Hepatocyte (in vitro differentiated cells): ENCODE results near the gene TRIM29.

ENCODE experiments used
- CTCF ChIP-seq: fragments of 200-600 bp; sonication (generic); IDR thresholded peaks from 2 replicates; pipeline ENCODE4 v1.5.1; 2016; ENCODE audit warnings: antibody characterized with exemption, mild to moderate bottlenecking; ENCODE audit not compliant: poor library complexity
- EZH2 ChIP-seq: fragments of 200-600 bp; sonication (generic); IDR thresholded peaks from 2 replicates; pipeline ENCODE4 v1.6.1; 2016; ENCODE audit warnings: antibody characterized with exemption, mild to moderate bottlenecking, borderline replicate concordance

GRCh38 chr11:120180551-120181232 lies 42.8 kb upstream of the TRIM29 start:
- TF ChIP-seq CTCF (peak; percentile 17), EZH2 (no peak)
